Motor neuron (in vitro differentiated cells): ENCODE measurements around the gene ATXN1. TPM values are rescaled to one million over a fixed set of nuclear protein-coding genes. Genes with fewer than 3 reads are reported as not detected.

Experiments used
- ATAC-seq, 8 experiments: fragments of 200-7000 bp; cut with Tn5 transposase; replicated peaks in 6 of 8; 2 replicates each; pipeline ENCODE4 v1.8.0; 2021; ENCODE audit warnings: mild to moderate bottlenecking in 8 of 8, moderate library complexity in 8 of 8
- H3K27ac ChIP-seq, 2 donors: fragments of 250-450 bp; sonication (Bioruptor Pico); 2 replicates each; pipeline ENCODE4 v1.9.0; 2021; ENCODE audit warnings: antibody characterized with exemption in 2 of 2, mild to moderate bottlenecking in 2 of 2, moderate library complexity in 1 of 2
- H3K4me1 ChIP-seq, 2 donors: fragments of 250-450 bp; sonication (Bioruptor Pico); replicated peaks in 1 of 2; 2 replicates each; pipeline ENCODE4 v1.6.1; 2021; ENCODE audit warnings: antibody characterized with exemption in 2 of 2, mild to moderate bottlenecking in 2 of 2, moderate library complexity in 1 of 2
- H3K4me3 ChIP-seq, 5 donors: fragments of 250-450 bp; sonication (Bioruptor Pico); 2 replicates each; pipeline ENCODE4 v1.9.0; 2021; ENCODE audit warnings: antibody characterized with exemption in 5 of 5, mild to moderate bottlenecking in 5 of 5, moderate library complexity in 4 of 5
- WGBS, 10 experiments: fragments of 450-650 bp; shearing (Covaris generic); methylation state at CpG; one replicate each; pipeline ENCODE4 v1.0.0; 2022; 5-methylcytosine and 5-hydroxymethylcytosine counted together
- in situ Hi-C, 9 experiments: fragments of 400-800 bp; cut with MboI; loops; one replicate each; pipeline ENCODE4 v1.15.0; 2021; ENCODE audit warnings: low sequenced_read_pairs in 9 of 9, low pct_unique_long_range_greater_than_20kb in 2 of 9; ENCODE audit not compliant: unreplicated experiment in 9 of 9
- total RNA-seq, 8 experiments: library from RNA; unstranded; fragments of 300-600 nt; gene quantifications; 2 replicates each; pipeline versions ENCODE4 v1.2.3 to v1.2.4, GENCODE V29; 2022

Gene ATXN1
- total RNA-seq, 8 experiments from 2014 or later, result 8.9 to 64.9 (median 18.3) TPM

GRCh38 chr6:16766043-16766536 lies 4.8 kb upstream of the ATXN1 start:
- peaks cover 15 to 26% of the 10 kb centered on the region in 2 donors for H3K4me1 ChIP-seq
- in situ Hi-C loops, result loop anchor here in 8 of 9 experiments (10.0 to 25.0 kb wide), 5 partner anchors 196 to 441 kb away; no protein-coding TSS in a partner anchor
- 0 to 100% (median 69%) methylated on average over 1 of the region's 1 CpG; no CpG with 5 or more reads in 2 of the 10 experiments for WGBS, 10 experiments
- no peak overlapping the region for H3K27ac ChIP-seq
- H3K4me3 ChIP-seq, result no peak overlapping the region
- peak in 2 of 8 experiments; percentile 9 to 17 for ATAC-seq

GRCh38 chr6:16765235-16765634 lies 4.0 kb upstream of the ATXN1 start:
- Histone ChIP-seq H3K4me3 (no peak overlapping the region), H3K27ac (no peak overlapping the region), H3K4me1 (peaks cover 15 to 26% of the 10 kb centered on the region in 2 donors)
- 62 to 100% (median 81%) methylated on average over 1 to 3 of the region's 3 CpGs; no CpG with 5 or more reads in 1 of the 10 experiments for WGBS, 10 experiments
- no peak for ATAC-seq
- in situ Hi-C loops, result loop anchor here in 8 of 9 experiments (10.0 to 25.0 kb wide), 5 partner anchors 197 to 440 kb away; no protein-coding TSS in a partner anchor

- in situ Hi-C loops, result loop anchor here in 8 of 9 experiments (10.0 to 25.0 kb wide), 5 partner anchors 198 to 440 kb away; no protein-coding TSS in a partner anchor
- Histone ChIP-seq H3K27ac (no peak overlapping the region), H3K4me3 (peak overlapping the region in 1 of 5 donors; percentile 93), H3K4me1 (peaks cover 14 to 26% of the 10 kb centered on the region in 2 donors)
- 37 to 100% (median 73%) methylated on average over 1 to 3 of the region's 3 CpGs; no CpG with 5 or more reads in 1 of the 10 experiments for WGBS, 10 experiments
- ATAC-seq, result no peak
Observed at GRCh38 chr6:16764188-16764950, 3.1 kb upstream of the ATXN1 start.

- no peak overlapping the region for H3K27ac ChIP-seq
- in situ Hi-C loops, result loop anchor here in 8 of 9 experiments (10.0 to 25.0 kb wide), 5 partner anchors 199 to 438 kb away; no protein-coding TSS in a partner anchor
- peaks cover 13 to 16% of the 10 kb centered on the region in 2 donors for H3K4me1 ChIP-seq
- peak overlapping the region; percentile 82 to 99 (median 89) for H3K4me3 ChIP-seq
- peak in 1 of 8 experiments; percentile 1 for ATAC-seq
- 0 to 14% (median 6%) methylated on average over 3 to 18 of the region's 32 CpGs; no CpG with 5 or more reads in 1 of the 10 experiments for WGBS, 10 experiments
Observed at GRCh38 chr6:16762550-16763477, 1.6 kb upstream of the ATXN1 start.

GRCh38 chr6:16762268-16762549 lies 949 bp upstream of the ATXN1 start:
- ATAC-seq, result peak in 3 of 8 experiments; percentile 0
- Histone ChIP-seq H3K4me1 (peaks cover 12 to 17% of the 10 kb centered on the region in 2 donors), H3K27ac (peak overlapping the region; percentile 54 to 79), H3K4me3 (peak overlapping the region; percentile 82 to 99 (median 89))
- WGBS, 10 experiments, result 0 to 6% (median 2%) methylated on average over 7 to 8 of the region's 21 CpGs; no CpG with 5 or more reads in 7 of the 10 experiments
- in situ Hi-C loops, result loop anchor here in 8 of 9 experiments (10.0 to 25.0 kb wide), 5 partner anchors 200 to 437 kb away; no protein-coding TSS in a partner anchor

- Histone ChIP-seq H3K27ac (peak overlapping the region; percentile 84), H3K4me3 (peak overlapping the region; percentile 82 to 99 (median 89)), H3K4me1 (peaks cover 15 to 17% of the 10 kb centered on the region in 2 donors)
- WGBS, 10 experiments, result 0% methylated on average over 2 to 9 of the region's 71 CpGs; no CpG with 5 or more reads in 7 of the 10 experiments
- ATAC-seq, result peak; percentile 32 to 75 (median 69)
- in situ Hi-C loops, result loop anchor here in 8 of 9 experiments (10.0 to 25.0 kb wide), 5 partner anchors 201 to 437 kb away; no protein-coding TSS in a partner anchor
Observed at GRCh38 chr6:16761471-16762267, 409 bp upstream of the ATXN1 start.

GRCh38 chr6:16759646-16760515 lies 1.4 kb downstream of the ATXN1 start:
- H3K4me3 ChIP-seq, result peak overlapping the region; percentile 82 to 99 (median 89)
- ATAC-seq, result peak; percentile 52 to 68 (median 60)
- 0 to 2% (median 0%) methylated on average over 3 to 12 of the region's 87 CpGs; no CpG with 5 or more reads in 1 of the 10 experiments for WGBS, 10 experiments
- H3K4me1 ChIP-seq, result peaks cover 15 to 17% of the 10 kb centered on the region in 2 donors
- peak overlapping the region; percentile 84 for H3K27ac ChIP-seq
- in situ Hi-C loops, result loop anchor here in 8 of 9 experiments (10.0 to 25.0 kb wide), 5 partner anchors 202 to 435 kb away; no protein-coding TSS in a partner anchor

GRCh38 chr6:16759181-16759645 lies 2.0 kb downstream of the ATXN1 start:
- H3K27ac ChIP-seq, result no peak overlapping the region
- in situ Hi-C loops, result loop anchor here in 8 of 9 experiments (25.0 kb wide), 4 partner anchors 203 to 422 kb away; no protein-coding TSS in a partner anchor
- H3K4me1 ChIP-seq, result peaks cover 15 to 17% of the 10 kb centered on the region in 2 donors
- no peak for ATAC-seq
- H3K4me3 ChIP-seq, result peak overlapping the region; percentile 82 to 99 (median 89)
- 0 to 3% (median 0%) methylated on average over 1 to 8 of the region's 8 CpGs for WGBS, 10 experiments

- H3K27ac ChIP-seq, result no peak overlapping the region
- peak overlapping the region; percentile 82 to 99 (median 89) for H3K4me3 ChIP-seq
- in situ Hi-C loops, result loop anchor here in 8 of 9 experiments (25.0 kb wide), 4 partner anchors 204 to 421 kb away; no protein-coding TSS in a partner anchor
- peaks cover 15 to 17% of the 10 kb centered on the region in 2 donors for H3K4me1 ChIP-seq
- peak in 2 of 8 experiments; percentile 2 to 3 for ATAC-seq
- WGBS, 10 experiments, result 0 to 77% (median 19%) methylated on average over 1 to 9 of the region's 9 CpGs; no CpG with 5 or more reads in 1 of the 10 experiments
Observed at GRCh38 chr6:16758163-16758975, 2.9 kb downstream of the ATXN1 start.

- Histone ChIP-seq H3K4me1 (peaks cover 10 to 20% of the 10 kb centered on the region in 2 donors), H3K4me3 (no peak overlapping the region)
- ATAC-seq, result no peak
Observed at GRCh38 chr6:16757332-16757731, 3.9 kb downstream of the ATXN1 start.

More at GRCh38 chr6:16757332-16757731, 3.9 kb downstream of the ATXN1 start:
- no peak overlapping the region for H3K27ac ChIP-seq
- in situ Hi-C loops, result loop anchor here in 8 of 9 experiments (25.0 kb wide), 4 partner anchors 205 to 420 kb away; no protein-coding TSS in a partner anchor
- 0 to 89% (median 53%) methylated on average over 1 of the region's 1 CpG; no CpG with 5 or more reads in 2 of the 10 experiments for WGBS, 10 experiments
